ENCODE data around the gene BCL11B. TPM values are rescaled to one million over a fixed set of nuclear protein-coding genes. Genes with fewer than 3 reads are reported as not detected.

The BCL11B gene
- total RNA-seq, 2 experiments from 2014 or later: not detected

GRCh38 chr14:99235582-99236320 lies 36.2 kb downstream of the BCL11B start:
- intact Hi-C loops (cut with micrococcal nuclease; ENCODE audit: unreplicated experiment): no loop called here
- no peak for DNase-seq (ENCODE audit: low spot score)
- H3K9me3 ChIP-seq (ENCODE audit: low read length): no peaks in the 10 kb centered on the region
- H3K4me3 ChIP-seq (ENCODE audit: low read depth, low read length, poor library complexity, severe bottlenecking): no peak overlapping the region
- CTCF ChIA-PET (ENCODE audit: unreplicated experiment): no interaction called here
- no peaks in the 10 kb centered on the region for H3K9me2 ChIP-seq (ENCODE audit: insufficient read depth, low read length)
- no peaks in the 10 kb centered on the region for H4K20me1 ChIP-seq (ENCODE audit: insufficient read depth, low read length)
- no peaks in the 10 kb centered on the region for H3K4me1 ChIP-seq (ENCODE audit: insufficient read depth, low read length, poor library complexity, severe bottlenecking)
- no TSS peak for BruUV-seq (replicated peaks)
- H2AFZ ChIP-seq (ENCODE audit: low read length): no peak overlapping the region
- H3K27ac ChIP-seq (ENCODE audit: low read depth, low read length, poor library complexity, severe bottlenecking): no peak overlapping the region
- H3K36me3 ChIP-seq (ENCODE audit: insufficient read depth, low read length): no peaks in the 10 kb centered on the region
- POLR2A ChIA-PET: interaction anchor here (0.5 kb wide), 1 partner anchor 369 kb away, joined by 3 read pairs; no protein-coding TSS in a partner anchor
- TF ChIP-seq, protein P1, sequence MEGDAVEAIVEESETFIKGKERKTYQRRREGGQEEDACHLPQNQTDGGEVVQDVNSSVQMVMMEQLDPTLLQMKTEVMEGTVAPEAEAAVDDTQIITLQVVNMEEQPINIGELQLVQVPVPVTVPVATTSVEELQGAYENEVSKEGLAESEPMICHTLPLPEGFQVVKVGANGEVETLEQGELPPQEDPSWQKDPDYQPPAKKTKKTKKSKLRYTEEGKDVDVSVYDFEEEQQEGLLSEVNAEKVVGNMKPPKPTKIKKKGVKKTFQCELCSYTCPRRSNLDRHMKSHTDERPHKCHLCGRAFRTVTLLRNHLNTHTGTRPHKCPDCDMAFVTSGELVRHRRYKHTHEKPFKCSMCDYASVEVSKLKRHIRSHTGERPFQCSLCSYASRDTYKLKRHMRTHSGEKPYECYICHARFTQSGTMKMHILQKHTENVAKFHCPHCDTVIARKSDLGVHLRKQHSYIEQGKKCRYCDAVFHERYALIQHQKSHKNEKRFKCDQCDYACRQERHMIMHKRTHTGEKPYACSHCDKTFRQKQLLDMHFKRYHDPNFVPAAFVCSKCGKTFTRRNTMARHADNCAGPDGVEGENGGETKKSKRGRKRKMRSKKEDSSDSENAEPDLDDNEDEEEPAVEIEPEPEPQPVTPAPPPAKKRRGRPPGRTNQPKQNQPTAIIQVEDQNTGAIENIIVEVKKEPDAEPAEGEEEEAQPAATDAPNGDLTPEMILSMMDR (conservative IDR thresholded peaks at IDR 0.05; ENCODE audit: low read length): no peak
- no peak for TF ChIP-seq EZH2phosphoT487 (IDR thresholded peaks at IDR 0.05; ENCODE audit: borderline replicate concordance, low read depth, low read length)
- H3K4me2 ChIP-seq (ENCODE audit: low read length): no peak overlapping the region
- no peaks in the 10 kb centered on the region for H3K79me2 ChIP-seq (ENCODE audit: insufficient read depth, low read depth, low read length)

DNA sequence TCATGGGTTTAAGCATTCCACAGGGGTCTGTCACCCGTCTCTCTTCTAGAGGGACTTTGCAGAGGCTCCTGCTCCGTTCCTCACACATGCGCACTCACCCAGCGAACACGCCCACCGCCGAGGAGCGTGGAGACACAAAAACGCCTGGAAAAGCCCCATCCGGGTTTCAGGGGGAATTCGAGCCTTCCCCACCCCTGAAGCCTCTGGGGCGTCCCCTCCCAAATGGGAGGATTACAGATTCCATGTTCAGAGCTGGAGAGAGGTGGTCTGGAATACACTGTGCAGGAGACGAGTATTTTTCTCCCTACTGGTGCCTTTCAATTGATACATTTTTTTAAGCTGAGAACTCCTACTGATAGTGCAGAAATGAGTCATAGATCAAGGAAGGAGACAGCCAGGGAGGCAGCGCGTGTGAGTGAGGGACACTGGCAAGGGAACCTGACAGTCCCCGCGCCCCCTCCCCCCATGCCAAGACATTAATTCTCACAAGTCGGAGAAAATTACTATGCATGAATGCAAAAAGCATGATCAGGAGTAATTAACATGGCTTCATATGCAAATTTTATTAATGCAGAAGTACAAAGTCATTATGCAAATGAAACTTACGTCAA lies 36.9 kb downstream of the BCL11B start:
- H2AFZ ChIP-seq (ENCODE audit: low read length): no peak overlapping the region

More for the DNA sequence above, 36.9 kb downstream of the BCL11B start:
- H3K27ac ChIP-seq (ENCODE audit: low read depth, low read length, poor library complexity, severe bottlenecking): no peak overlapping the region
- no peak overlapping the region for H3K4me2 ChIP-seq (ENCODE audit: low read length)
- no peaks in the 10 kb centered on the region for H3K79me2 ChIP-seq (ENCODE audit: insufficient read depth, low read depth, low read length)
- H3K9me3 ChIP-seq (ENCODE audit: low read length): no peaks in the 10 kb centered on the region
- H3K4me3 ChIP-seq (ENCODE audit: low read depth, low read length, poor library complexity, severe bottlenecking): no peak overlapping the region
- H3K9me2 ChIP-seq (ENCODE audit: insufficient read depth, low read length): no peaks in the 10 kb centered on the region
- intact Hi-C loops (cut with micrococcal nuclease; ENCODE audit: unreplicated experiment): no loop called here
- no peaks in the 10 kb centered on the region for H3K4me1 ChIP-seq (ENCODE audit: insufficient read depth, low read length, poor library complexity, severe bottlenecking)
- ChIA-PET POLR2A (interaction anchor here (0.6 to 0.7 kb wide), 2 partner anchors 136 to 426 kb away, joined by 4 to 5 read pairs; no protein-coding TSS in a partner anchor), CTCF (ENCODE audit: unreplicated experiment) (no interaction called here)
- no peaks in the 10 kb centered on the region for H3K36me3 ChIP-seq (ENCODE audit: insufficient read depth, low read length)
- no peak for TF ChIP-seq EZH2phosphoT487 (IDR thresholded peaks at IDR 0.05; ENCODE audit: borderline replicate concordance, low read depth, low read length)
- TF ChIP-seq, protein P1 (conservative IDR thresholded peaks at IDR 0.05; ENCODE audit: low read length): no peak
- H4K20me1 ChIP-seq (ENCODE audit: insufficient read depth, low read length): no peaks in the 10 kb centered on the region
- DNase-seq (ENCODE audit: low spot score): no peak
- BruUV-seq (replicated peaks): no TSS peak

Data from OCI-LY7 (cell line).